ENCODE results near the gene HSPB6. TPM values are rescaled to one million over a fixed set of nuclear protein-coding genes. Genes with fewer than 3 reads are reported as not detected.

Gene HSPB6
- total RNA-seq, 2 donors from 2014 or later = 78.6 to 130 TPM

- no peak for TF ChIP-seq CTCF (IDR thresholded peaks at IDR 0.05)
- H3K27me3 ChIP-seq (replicated peaks; ENCODE audit: insufficient read depth) = no peaks in the 10 kb centered on the region
- H3K4me1 ChIP-seq (ENCODE audit: control insufficient read depth in 1 of 2, low read depth in 2 of 2) = peaks cover 19 to 53% of the 10 kb centered on the region in 2 donors
- ATAC-seq (ENCODE audit: insufficient number of reproducible peaks, low FRiP score, low read depth) (no peak), DNase-seq (ENCODE audit: low spot score) (no peak)
- no peaks in the 10 kb centered on the region for H3K9me3 ChIP-seq
- peaks cover 19% of the 10 kb centered on the region for H3K36me3 ChIP-seq
- no peak overlapping the region for H3K4me3 ChIP-seq
- peak overlapping the region in 1 of 2 donors; percentile 98 for H3K27ac ChIP-seq
Observed at GRCh38 chr19:35753634-35754369, 3.0 kb downstream of the HSPB6 start.

- peaks cover 17 to 51% of the 10 kb centered on the region in 2 donors for H3K4me1 ChIP-seq (ENCODE audit: control insufficient read depth in 1 of 2, low read depth in 2 of 2)
- DNase-seq (ENCODE audit: low spot score) (no peak), ATAC-seq (ENCODE audit: insufficient number of reproducible peaks, low FRiP score, low read depth) (no peak)
- H3K27ac ChIP-seq = no peak overlapping the region
- H3K4me3 ChIP-seq = no peak overlapping the region
- no peaks in the 10 kb centered on the region for H3K9me3 ChIP-seq
- H3K27me3 ChIP-seq (replicated peaks; ENCODE audit: insufficient read depth) = no peaks in the 10 kb centered on the region
- H3K36me3 ChIP-seq = peaks cover 19% of the 10 kb centered on the region
- TF ChIP-seq CTCF (IDR thresholded peaks at IDR 0.05) = no peak
Observed at GRCh38 chr19:35752746-35753350, 4.0 kb downstream of the HSPB6 start.

GRCh38 chr19:35751839-35752745 is 4.7 kb downstream of the HSPB6 start:
- H3K4me3 ChIP-seq = no peak overlapping the region
- no peak overlapping the region for H3K27ac ChIP-seq
- peaks cover 21 to 51% of the 10 kb centered on the region in 2 donors for H3K4me1 ChIP-seq (ENCODE audit: control insufficient read depth in 1 of 2, low read depth in 2 of 2)
- no peak for DNase-seq (ENCODE audit: low spot score)
- no peaks in the 10 kb centered on the region for H3K27me3 ChIP-seq (replicated peaks; ENCODE audit: insufficient read depth)
- peaks cover 19% of the 10 kb centered on the region for H3K36me3 ChIP-seq
- H3K9me3 ChIP-seq = no peaks in the 10 kb centered on the region
- ATAC-seq (ENCODE audit: insufficient number of reproducible peaks, low FRiP score, low read depth) = no peak
- TF ChIP-seq CTCF (IDR thresholded peaks at IDR 0.05) = no peak

- Histone ChIP-seq H3K4me1 (ENCODE audit: control insufficient read depth in 1 of 2, low read depth in 2 of 2) (peaks cover 26 to 45% of the 10 kb centered on the region in 2 donors), H3K36me3 (peaks cover 19% of the 10 kb centered on the region), H3K9me3 (no peaks in the 10 kb centered on the region), H3K4me3 (no peak overlapping the region), H3K27ac (no peak overlapping the region), H3K27me3 (replicated peaks; ENCODE audit: insufficient read depth) (no peaks in the 10 kb centered on the region)
- TF ChIP-seq CTCF (IDR thresholded peaks at IDR 0.05) = no peak
- DNase-seq (ENCODE audit: low spot score) (no peak), ATAC-seq (ENCODE audit: insufficient number of reproducible peaks, low FRiP score, low read depth) (no peak)
Observed at GRCh38 chr19:35750167-35750566, 6.7 kb downstream of the HSPB6 start.

Data from thoracic aorta (tissue), 2 donors.